ENCODE results near the gene CCR2.
A peak's percentile ranks its signal among the peaks of the same experiment; 100 is the strongest.

Gene CCR2

GRCh38 chr3:46372492-46373359 is 18.8 kb downstream of the CCR2 start:
- H3K27me3 ChIP-seq, result no peaks in the 10 kb centered on the region

GRCh38 chr3:46374755-46375154 is 20.8 kb downstream of the CCR2 start:
- no peak for TF ChIP-seq Cebpa-rat (IDR thresholded peaks at IDR 0.05)
- no peaks in the 10 kb centered on the region for H3K27me3 ChIP-seq
- H3K27ac ChIP-seq, result no peak overlapping the region
- H3K9me3 ChIP-seq (replicated peaks in 1 of 11), result no peaks in the 10 kb centered on the region
- peak overlapping the region in 5 of 11 experiments; percentile 7 to 96 (median 85); a peak in 9 of 22 replicates for H3K4me2 ChIP-seq
- H3K4me1 ChIP-seq, result peaks cover 12 to 83% (median 29%) of the 10 kb centered on the region in 10 experiments
- H3K4me3 ChIP-seq, result peak overlapping the region in 3 of 10 experiments; percentile 7 to 71 (median 63); a peak in 5 of 20 replicates
- peaks cover 0 to 44% (median 0%) of the 10 kb centered on the region in 11 experiments; a peak in 4 of 22 replicates for H4K20me1 ChIP-seq
- H3K36me3 ChIP-seq, result peaks cover 0 to 47% (median 0%) of the 10 kb centered on the region in 11 experiments; a peak in 6 of 22 replicates
- H3K9ac ChIP-seq, result peak overlapping the region in 2 of 11 experiments; percentile 62 to 94; a peak in 3 of 22 replicates

More at GRCh38 chr3:46372492-46373359, 18.8 kb downstream of the CCR2 start:
- Histone ChIP-seq H3K9ac (peak overlapping the region in 4 of 11 experiments; percentile 73 to 94 (median 89); a peak in 6 of 22 replicates), H3K4me2 (peak overlapping the region in 5 of 11 experiments; percentile 59 to 96 (median 85); a peak in 10 of 22 replicates), H3K27ac (peak overlapping the region in 4 of 11 experiments; percentile 72 to 89 (median 79); a peak in 6 of 22 replicates), H3K4me3 (peak overlapping the region in 4 of 10 experiments; percentile 63 to 72 (median 68); a peak in 7 of 20 replicates), H4K20me1 (peaks cover 0 to 44% (median 0%) of the 10 kb centered on the region in 11 experiments; a peak in 4 of 22 replicates), H3K36me3 (peaks cover 0 to 52% (median 0%) of the 10 kb centered on the region in 11 experiments; a peak in 6 of 22 replicates), H3K9me3 (replicated peaks in 1 of 11) (no peaks in the 10 kb centered on the region), H3K4me1 (peaks cover 12 to 95% (median 39%) of the 10 kb centered on the region in 10 experiments)
- TF ChIP-seq Cebpa-rat (IDR thresholded peaks at IDR 0.05), result no peak

DNA sequence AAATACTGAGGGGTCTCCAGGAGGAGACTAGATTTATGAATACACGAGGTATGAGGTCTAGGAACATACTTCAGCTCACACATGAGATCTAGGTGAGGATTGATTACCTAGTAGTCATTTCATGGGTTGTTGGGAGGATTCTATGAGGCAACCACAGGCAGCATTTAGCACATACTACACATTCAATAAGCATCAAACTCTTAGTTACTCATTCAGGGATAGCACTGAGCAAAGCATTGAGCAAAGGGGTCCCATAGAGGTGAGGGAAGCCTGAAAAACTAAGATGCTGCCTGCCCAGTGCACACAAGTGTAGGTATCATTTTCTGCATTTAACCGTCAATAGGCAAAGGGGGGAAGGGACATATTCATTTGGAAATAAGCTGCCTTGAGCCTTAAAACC is 21.3 kb downstream of the CCR2 start:
- H3K9ac ChIP-seq, result peak overlapping the region in 3 of 11 experiments; percentile 10 to 94 (median 26); a peak in 4 of 22 replicates
- peak overlapping the region in 3 of 10 experiments; percentile 7 to 71 (median 63); a peak in 5 of 20 replicates for H3K4me3 ChIP-seq
- H3K27me3 ChIP-seq, result no peaks in the 10 kb centered on the region
- TF ChIP-seq Cebpa-rat (IDR thresholded peaks at IDR 0.05), result no peak
- peaks cover 0 to 44% (median 0%) of the 10 kb centered on the region in 11 experiments; a peak in 4 of 22 replicates for H4K20me1 ChIP-seq
- peak overlapping the region; percentile 11 to 96 (median 53); a peak in 19 of 22 replicates for H3K4me2 ChIP-seq
- peaks cover 0 to 47% (median 0%) of the 10 kb centered on the region in 11 experiments; a peak in 6 of 22 replicates for H3K36me3 ChIP-seq
- peaks cover 12 to 83% (median 27%) of the 10 kb centered on the region in 10 experiments for H3K4me1 ChIP-seq
- H3K9me3 ChIP-seq (replicated peaks in 1 of 11), result no peaks in the 10 kb centered on the region
- H3K27ac ChIP-seq, result no peak overlapping the region

- no peaks in the 10 kb centered on the region for H3K27me3 ChIP-seq
- H3K4me1 ChIP-seq, result peaks cover 18 to 89% (median 29%) of the 10 kb centered on the region in 10 experiments
- peaks cover 0 to 44% (median 0%) of the 10 kb centered on the region in 11 experiments; a peak in 4 of 22 replicates for H4K20me1 ChIP-seq
- H3K9me3 ChIP-seq (replicated peaks in 1 of 11), result no peaks in the 10 kb centered on the region
- peak overlapping the region; percentile 11 to 96 (median 53); a peak in 20 of 22 replicates for H3K4me2 ChIP-seq
- no peak overlapping the region for H3K27ac ChIP-seq
- H3K9ac ChIP-seq, result peak overlapping the region in 3 of 11 experiments; percentile 10 to 94 (median 26); a peak in 4 of 22 replicates
- TF ChIP-seq Cebpa-rat (IDR thresholded peaks at IDR 0.05), result no peak
- peak overlapping the region in 2 of 10 experiments; percentile 63 to 71; a peak in 5 of 20 replicates for H3K4me3 ChIP-seq
- H3K36me3 ChIP-seq, result peaks cover 0 to 47% (median 0%) of the 10 kb centered on the region in 11 experiments; a peak in 6 of 22 replicates
Measured at GRCh38 chr3:46375814-46376213, 21.9 kb downstream of the CCR2 start.

DNA sequence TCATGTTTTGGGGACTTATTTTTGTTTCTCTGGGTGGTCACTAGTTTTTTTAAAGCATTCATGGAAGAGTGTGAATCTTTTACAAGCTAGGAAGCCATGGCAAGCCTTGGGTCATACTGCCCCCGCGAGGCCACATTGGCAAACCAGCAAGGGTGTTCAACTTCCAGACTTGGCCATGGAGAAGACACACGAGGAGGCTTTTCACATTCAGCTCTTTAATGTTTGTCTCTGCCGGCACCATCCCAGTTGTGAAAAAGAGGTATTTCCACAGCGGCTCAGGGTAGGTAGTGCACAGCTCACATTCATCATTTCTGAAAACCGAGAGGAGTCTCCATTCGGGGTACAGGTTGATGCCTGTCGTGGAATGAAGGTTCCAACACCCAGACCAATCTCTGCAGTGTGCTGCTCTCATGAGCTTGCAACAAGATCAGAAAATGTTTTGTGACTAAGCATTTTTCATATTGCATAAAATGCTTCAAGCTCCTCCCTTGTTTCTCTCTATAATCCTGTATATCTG is 24.6 kb downstream of the CCR2 start:
- peak overlapping the region in 2 of 11 experiments; percentile 27 to 36; a peak in 1 of 22 replicates for H3K4me2 ChIP-seq
- H3K4me3 ChIP-seq, result no peak overlapping the region
- no peak for TF ChIP-seq Cebpa-rat (IDR thresholded peaks at IDR 0.05)

GRCh38 chr3:46380471-46381221 is 26.7 kb downstream of the CCR2 start:
- Histone ChIP-seq H3K27me3 (no peaks in the 10 kb centered on the region), H3K4me1 (peaks cover 42 to 96% (median 47%) of the 10 kb centered on the region in 10 experiments), H3K9me3 (replicated peaks in 1 of 11) (no peaks in the 10 kb centered on the region), H3K4me3 (no peak overlapping the region), H3K9ac (no peak overlapping the region), H3K36me3 (peaks cover 0 to 17% (median 0%) of the 10 kb centered on the region in 11 experiments; a peak in 2 of 22 replicates), H3K27ac (peak overlapping the region in 5 of 11 experiments; percentile 4 to 31 (median 15); a peak in 7 of 22 replicates), H4K20me1 (peaks cover 0 to 14% (median 0%) of the 10 kb centered on the region in 11 experiments; a peak in 2 of 22 replicates), H3K4me2 (peak overlapping the region; percentile 26 to 82 (median 53))
- TF ChIP-seq Cebpa-rat (IDR thresholded peaks at IDR 0.05), result no peak

More for the DNA sequence above, 24.6 kb downstream of the CCR2 start:
- H3K9ac ChIP-seq, result no peak overlapping the region
- H3K36me3 ChIP-seq, result peaks cover 0 to 38% (median 0%) of the 10 kb centered on the region in 11 experiments; a peak in 6 of 22 replicates
- peaks cover 0 to 35% (median 0%) of the 10 kb centered on the region in 11 experiments; a peak in 4 of 22 replicates for H4K20me1 ChIP-seq
- H3K27me3 ChIP-seq, result no peaks in the 10 kb centered on the region
- H3K27ac ChIP-seq, result no peak overlapping the region
- no peaks in the 10 kb centered on the region for H3K9me3 ChIP-seq (replicated peaks in 1 of 11)
- peaks cover 32 to 96% (median 36%) of the 10 kb centered on the region in 10 experiments for H3K4me1 ChIP-seq

GRCh38 chr3:46381625-46382024 is 27.7 kb downstream of the CCR2 start:
- TF ChIP-seq Cebpa-rat (IDR thresholded peaks at IDR 0.05), result no peak
- H3K9me3 ChIP-seq (replicated peaks in 1 of 11), result no peaks in the 10 kb centered on the region; a peak in 1 of 22 replicates
- no peaks in the 10 kb centered on the region for H3K27me3 ChIP-seq
- peak overlapping the region in 2 of 11 experiments; percentile 71 to 82; a peak in 3 of 22 replicates for H3K4me2 ChIP-seq
- H3K4me1 ChIP-seq, result peaks cover 37 to 96% (median 43%) of the 10 kb centered on the region in 10 experiments
- no peak overlapping the region for H3K4me3 ChIP-seq
- no peak overlapping the region for H3K27ac ChIP-seq
- no peak overlapping the region for H3K9ac ChIP-seq
- H3K36me3 ChIP-seq, result peaks cover 0 to 9% (median 0%) of the 10 kb centered on the region in 11 experiments; a peak in 1 of 22 replicates
- H4K20me1 ChIP-seq, result peaks cover 0 to 6% (median 0%) of the 10 kb centered on the region in 11 experiments; a peak in 2 of 22 replicates

All from BLaER1 treated with 17β-estradiol and CSF1 and Interleukin-3, amounts not matched to agents 10 nM and 100 nM (cell line).